DOHH2 (cell line): ENCODE results near the gene SNX24.

Experiments used
- EZH2phosphoT487 ChIP-seq: fragments of 200-600 bp; sonication (generic); IDR thresholded peaks from 2 replicates; pipeline ENCODE4 v1.6.1; 2017; ENCODE audit warnings: borderline replicate concordance, mild to moderate bottlenecking, antibody characterized with exemption, low read length, moderate library complexity, mixed read lengths
- TF ChIP-seq, protein P1 (sequence below): fragments of 200-600 bp; sonication (generic); IDR thresholded peaks from one replicate; pipeline ENCODE4 v1.5.1; 2014; ENCODE audit warnings: antibody characterized with exemption, mild to moderate bottlenecking, low read depth, low read length; ENCODE audit not compliant: poor library complexity, severe bottlenecking

DNA sequence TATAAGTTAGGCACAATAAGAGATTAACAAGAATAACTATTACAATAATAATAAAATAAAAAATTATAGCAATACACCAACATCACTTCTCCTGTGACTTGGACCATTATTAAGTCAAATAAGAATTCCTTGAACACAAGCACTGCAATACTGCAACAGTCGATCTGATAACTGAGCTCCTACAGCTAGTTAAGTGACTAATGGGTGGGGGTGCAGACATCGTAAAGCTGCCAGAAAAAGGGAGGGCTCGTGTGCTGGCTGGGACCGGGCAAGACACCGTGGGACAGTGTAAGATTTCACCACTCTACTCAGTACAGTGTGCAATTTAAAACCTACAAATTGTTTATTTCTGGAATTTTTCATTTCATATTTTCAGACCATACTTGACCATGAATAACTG lies 78.8 kb downstream of the SNX24 start:
- TF ChIP-seq, protein P1, sequence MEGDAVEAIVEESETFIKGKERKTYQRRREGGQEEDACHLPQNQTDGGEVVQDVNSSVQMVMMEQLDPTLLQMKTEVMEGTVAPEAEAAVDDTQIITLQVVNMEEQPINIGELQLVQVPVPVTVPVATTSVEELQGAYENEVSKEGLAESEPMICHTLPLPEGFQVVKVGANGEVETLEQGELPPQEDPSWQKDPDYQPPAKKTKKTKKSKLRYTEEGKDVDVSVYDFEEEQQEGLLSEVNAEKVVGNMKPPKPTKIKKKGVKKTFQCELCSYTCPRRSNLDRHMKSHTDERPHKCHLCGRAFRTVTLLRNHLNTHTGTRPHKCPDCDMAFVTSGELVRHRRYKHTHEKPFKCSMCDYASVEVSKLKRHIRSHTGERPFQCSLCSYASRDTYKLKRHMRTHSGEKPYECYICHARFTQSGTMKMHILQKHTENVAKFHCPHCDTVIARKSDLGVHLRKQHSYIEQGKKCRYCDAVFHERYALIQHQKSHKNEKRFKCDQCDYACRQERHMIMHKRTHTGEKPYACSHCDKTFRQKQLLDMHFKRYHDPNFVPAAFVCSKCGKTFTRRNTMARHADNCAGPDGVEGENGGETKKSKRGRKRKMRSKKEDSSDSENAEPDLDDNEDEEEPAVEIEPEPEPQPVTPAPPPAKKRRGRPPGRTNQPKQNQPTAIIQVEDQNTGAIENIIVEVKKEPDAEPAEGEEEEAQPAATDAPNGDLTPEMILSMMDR: no peak
- TF ChIP-seq EZH2phosphoT487: no peak
